ENCODE results near the gene TMEM52. TPM values are rescaled to one million over a fixed set of nuclear protein-coding genes. Genes with fewer than 3 reads are reported as not detected.

Gene TMEM52
- total and polyA plus RNA-seq, 4 donors = 2.6 to 13.1 (median 3.0) TPM

DNA sequence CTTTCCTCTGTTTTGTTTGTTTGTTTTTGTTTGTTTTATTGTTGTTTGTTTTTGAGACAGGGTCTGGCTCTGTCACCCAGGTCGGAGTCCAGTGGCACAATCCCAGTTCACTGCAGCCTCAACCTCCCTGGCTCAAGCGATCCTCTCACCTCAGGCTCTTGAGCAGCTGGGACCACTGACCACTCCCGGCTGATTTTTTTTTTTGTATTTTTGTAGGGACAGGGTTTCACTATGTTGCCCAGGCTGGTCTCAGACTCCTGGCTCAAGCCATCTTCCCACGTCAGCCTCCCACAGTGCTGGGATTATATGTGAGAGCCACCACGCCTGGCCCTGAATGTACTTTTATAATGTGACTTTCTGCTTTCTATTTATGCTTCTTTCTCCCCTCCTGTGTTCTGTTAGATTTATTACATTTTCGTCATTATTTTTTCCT lies 9.0 kb downstream of the TMEM52 start:
- Histone ChIP-seq H3K9ac (ENCODE audit: low read depth in 1 of 2, low read length in 2 of 2) (peak overlapping the region; percentile 63 to 77), H3K27ac (ENCODE audit: low read depth in 1 of 2, low read length in 2 of 2) (peak overlapping the region; percentile 86 to 88)
- DNase-seq (ENCODE audit: low spot score) = no peak

DNA sequence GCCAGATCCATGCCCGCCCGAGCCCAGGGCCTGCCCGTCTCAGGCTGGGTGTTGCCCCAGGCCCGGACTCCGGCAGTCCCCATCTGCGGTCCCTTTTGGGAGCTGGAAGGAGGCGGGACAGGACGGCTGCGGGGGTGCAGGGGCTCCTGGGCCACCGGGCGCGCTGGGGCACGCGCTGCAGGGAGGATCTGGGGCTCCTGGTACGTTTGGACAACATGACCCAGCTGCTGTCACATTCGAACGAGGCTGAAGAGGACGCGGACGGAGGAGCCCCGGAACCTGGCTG lies 10.6 kb downstream of the TMEM52 start:
- WGBS = 7% methylated on average over 21 of the region's 21 CpGs
- peaks cover 4 to 20% (median 14%) of the 10 kb centered on the region in 4 donors for H3K4me1 ChIP-seq (ENCODE audit: control insufficient read depth in 4 of 4, insufficient read depth in 4 of 4, low read length in 3 of 4)
- H3K4me3 ChIP-seq (ENCODE audit: low read depth in 1 of 3, low read length in 3 of 3) = peak overlapping the region; percentile 57 to 81 (median 57)
- no peaks in the 10 kb centered on the region for H3K9me3 ChIP-seq (ENCODE audit: control insufficient read depth in 4 of 4, low read length in 3 of 4)
- peak overlapping the region; percentile 72 to 75 for H3K27ac ChIP-seq (ENCODE audit: low read depth in 1 of 2, low read length in 2 of 2)
- H3K36me3 ChIP-seq (ENCODE audit: control insufficient read depth in 4 of 4, insufficient read depth in 3 of 4, low read depth in 1 of 4, low read length in 3 of 4) = no peaks in the 10 kb centered on the region
- DNase-seq (ENCODE audit: low spot score) = no peak
- H3K9ac ChIP-seq (ENCODE audit: low read depth in 1 of 2, low read length in 2 of 2) = peak overlapping the region; percentile 5 to 66
- TF ChIP-seq, protein P1, sequence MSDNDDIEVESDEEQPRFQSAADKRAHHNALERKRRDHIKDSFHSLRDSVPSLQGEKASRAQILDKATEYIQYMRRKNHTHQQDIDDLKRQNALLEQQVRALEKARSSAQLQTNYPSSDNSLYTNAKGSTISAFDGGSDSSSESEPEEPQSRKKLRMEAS (IDR thresholded peaks at IDR 0.05) = no peak
- TF ChIP-seq HNF4G (IDR thresholded peaks at IDR 0.05) = no peak
- no peak for TF ChIP-seq SP1 (IDR thresholded peaks at IDR 0.05)
- TF ChIP-seq, protein P2, sequence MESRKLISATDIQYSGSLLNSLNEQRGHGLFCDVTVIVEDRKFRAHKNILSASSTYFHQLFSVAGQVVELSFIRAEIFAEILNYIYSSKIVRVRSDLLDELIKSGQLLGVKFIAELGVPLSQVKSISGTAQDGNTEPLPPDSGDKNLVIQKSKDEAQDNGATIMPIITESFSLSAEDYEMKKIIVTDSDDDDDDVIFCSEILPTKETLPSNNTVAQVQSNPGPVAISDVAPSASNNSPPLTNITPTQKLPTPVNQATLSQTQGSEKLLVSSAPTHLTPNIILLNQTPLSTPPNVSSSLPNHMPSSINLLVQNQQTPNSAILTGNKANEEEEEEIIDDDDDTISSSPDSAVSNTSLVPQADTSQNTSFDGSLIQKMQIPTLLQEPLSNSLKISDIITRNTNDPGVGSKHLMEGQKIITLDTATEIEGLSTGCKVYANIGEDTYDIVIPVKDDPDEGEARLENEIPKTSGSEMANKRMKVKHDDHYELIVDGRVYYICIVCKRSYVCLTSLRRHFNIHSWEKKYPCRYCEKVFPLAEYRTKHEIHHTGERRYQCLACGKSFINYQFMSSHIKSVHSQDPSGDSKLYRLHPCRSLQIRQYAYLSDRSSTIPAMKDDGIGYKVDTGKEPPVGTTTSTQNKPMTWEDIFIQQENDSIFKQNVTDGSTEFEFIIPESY (IDR thresholded peaks at IDR 0.05) = no peak
- TF ChIP-seq GABPA (IDR thresholded peaks at IDR 0.05 in 1 of 2, conservative IDR thresholded peaks at IDR 0.05 in 1 of 2) = no peak
- no peaks in the 10 kb centered on the region for H3K27me3 ChIP-seq (ENCODE audit: control insufficient read depth in 4 of 4, insufficient read depth in 4 of 4, low read length in 3 of 4)

More for the DNA sequence above, 9.0 kb downstream of the TMEM52 start:
- WGBS = 66% methylated on average over 6 of the region's 6 CpGs
- TF ChIP-seq HNF4A (conservative IDR thresholded peaks at IDR 0.05) = peak; percentile 62 to 65
- TF ChIP-seq RAD21 (IDR thresholded peaks at IDR 0.05) = no peak
- Histone ChIP-seq H3K4me1 (ENCODE audit: control insufficient read depth in 4 of 4, insufficient read depth in 4 of 4, low read length in 3 of 4) (peaks cover 4 to 31% (median 20%) of the 10 kb centered on the region in 4 donors), H3K4me3 (ENCODE audit: low read depth in 1 of 3, low read length in 3 of 3) (peak overlapping the region in 2 of 3 donors; percentile 41 to 49), H3K36me3 (ENCODE audit: control insufficient read depth in 4 of 4, insufficient read depth in 3 of 4, low read depth in 1 of 4, low read length in 3 of 4) (no peaks in the 10 kb centered on the region), H3K27me3 (ENCODE audit: control insufficient read depth in 4 of 4, insufficient read depth in 4 of 4, low read length in 3 of 4) (no peaks in the 10 kb centered on the region), H3K9me3 (ENCODE audit: control insufficient read depth in 4 of 4, low read length in 3 of 4) (no peaks in the 10 kb centered on the region)

DNA sequence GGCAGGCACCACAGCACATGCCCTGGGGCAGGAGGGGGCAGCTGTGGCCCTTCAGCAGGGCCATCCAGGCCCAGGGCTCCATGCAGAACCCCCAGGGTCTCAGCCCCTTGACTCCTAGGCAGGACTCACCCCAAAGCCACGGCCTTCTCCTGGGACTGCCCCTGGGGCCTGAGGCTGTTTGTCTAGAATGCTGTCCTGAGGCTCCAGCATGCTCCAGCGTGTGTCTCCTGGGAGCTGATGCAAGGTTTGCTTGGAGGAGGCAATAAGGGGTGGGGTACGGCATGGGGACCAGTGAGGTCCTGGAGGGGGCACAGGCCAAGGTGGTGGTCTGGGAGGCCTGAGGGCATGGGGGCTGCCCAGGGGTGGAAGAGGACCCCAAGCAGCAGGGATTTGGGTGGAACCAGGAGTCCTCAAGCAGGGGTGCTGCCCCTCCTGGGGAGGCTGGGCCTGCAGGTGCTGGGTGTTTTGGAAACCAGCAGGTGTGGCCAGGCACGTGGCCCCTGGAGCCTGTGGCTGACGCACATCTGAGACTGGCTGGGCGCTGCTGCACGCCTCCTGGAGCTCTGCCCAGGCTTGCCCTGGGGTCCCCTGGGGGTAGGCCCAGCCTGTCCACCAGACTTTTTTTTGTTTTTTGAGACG lies 11.9 kb downstream of the TMEM52 start:
- Histone ChIP-seq H3K27me3 (ENCODE audit: control insufficient read depth in 4 of 4, insufficient read depth in 4 of 4, low read length in 3 of 4) (no peaks in the 10 kb centered on the region), H3K27ac (ENCODE audit: low read depth in 1 of 2, low read length in 2 of 2) (no peak overlapping the region), H3K4me1 (ENCODE audit: control insufficient read depth in 4 of 4, insufficient read depth in 4 of 4, low read length in 3 of 4) (peaks cover 4 to 20% (median 14%) of the 10 kb centered on the region in 4 donors), H3K4me3 (ENCODE audit: low read depth in 1 of 3, low read length in 3 of 3) (no peak overlapping the region), H3K36me3 (ENCODE audit: control insufficient read depth in 4 of 4, insufficient read depth in 3 of 4, low read depth in 1 of 4, low read length in 3 of 4) (no peaks in the 10 kb centered on the region), H3K9ac (ENCODE audit: low read depth in 1 of 2, low read length in 2 of 2) (no peak overlapping the region), H3K9me3 (ENCODE audit: control insufficient read depth in 4 of 4, low read length in 3 of 4) (no peaks in the 10 kb centered on the region)
- no peak for TF ChIP-seq RXRA (IDR thresholded peaks at IDR 0.05)
- TF ChIP-seq, protein P1 (IDR thresholded peaks at IDR 0.05) = no peak
- TF ChIP-seq, protein P3, sequence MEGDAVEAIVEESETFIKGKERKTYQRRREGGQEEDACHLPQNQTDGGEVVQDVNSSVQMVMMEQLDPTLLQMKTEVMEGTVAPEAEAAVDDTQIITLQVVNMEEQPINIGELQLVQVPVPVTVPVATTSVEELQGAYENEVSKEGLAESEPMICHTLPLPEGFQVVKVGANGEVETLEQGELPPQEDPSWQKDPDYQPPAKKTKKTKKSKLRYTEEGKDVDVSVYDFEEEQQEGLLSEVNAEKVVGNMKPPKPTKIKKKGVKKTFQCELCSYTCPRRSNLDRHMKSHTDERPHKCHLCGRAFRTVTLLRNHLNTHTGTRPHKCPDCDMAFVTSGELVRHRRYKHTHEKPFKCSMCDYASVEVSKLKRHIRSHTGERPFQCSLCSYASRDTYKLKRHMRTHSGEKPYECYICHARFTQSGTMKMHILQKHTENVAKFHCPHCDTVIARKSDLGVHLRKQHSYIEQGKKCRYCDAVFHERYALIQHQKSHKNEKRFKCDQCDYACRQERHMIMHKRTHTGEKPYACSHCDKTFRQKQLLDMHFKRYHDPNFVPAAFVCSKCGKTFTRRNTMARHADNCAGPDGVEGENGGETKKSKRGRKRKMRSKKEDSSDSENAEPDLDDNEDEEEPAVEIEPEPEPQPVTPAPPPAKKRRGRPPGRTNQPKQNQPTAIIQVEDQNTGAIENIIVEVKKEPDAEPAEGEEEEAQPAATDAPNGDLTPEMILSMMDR (IDR thresholded peaks at IDR 0.05; ENCODE audit: low read depth, low read length, missing input control) = no peak
- no peak for TF ChIP-seq JUND (IDR thresholded peaks at IDR 0.05)
- no peak for TF ChIP-seq FOXA2 (IDR thresholded peaks at IDR 0.05)
- TF ChIP-seq, protein P4, sequence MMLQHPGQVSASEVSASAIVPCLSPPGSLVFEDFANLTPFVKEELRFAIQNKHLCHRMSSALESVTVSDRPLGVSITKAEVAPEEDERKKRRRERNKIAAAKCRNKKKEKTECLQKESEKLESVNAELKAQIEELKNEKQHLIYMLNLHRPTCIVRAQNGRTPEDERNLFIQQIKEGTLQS (IDR thresholded peaks at IDR 0.05) = no peak
- no peak for TF ChIP-seq YY1 (IDR thresholded peaks at IDR 0.05)
- no peak for TF ChIP-seq TAF1 (conservative IDR thresholded peaks at IDR 0.05)
- TF ChIP-seq EGR1 (IDR thresholded peaks at IDR 0.05; ENCODE audit: low read depth in 2 of 2) = no peak
- TF ChIP-seq, protein P2 (IDR thresholded peaks at IDR 0.05) = no peak
- 85% methylated on average over 8 of the region's 8 CpGs for WGBS
- no peak for DNase-seq (ENCODE audit: low spot score)
